ENCODE results near the gene COL16A1.

COL16A1 gene

DNA sequence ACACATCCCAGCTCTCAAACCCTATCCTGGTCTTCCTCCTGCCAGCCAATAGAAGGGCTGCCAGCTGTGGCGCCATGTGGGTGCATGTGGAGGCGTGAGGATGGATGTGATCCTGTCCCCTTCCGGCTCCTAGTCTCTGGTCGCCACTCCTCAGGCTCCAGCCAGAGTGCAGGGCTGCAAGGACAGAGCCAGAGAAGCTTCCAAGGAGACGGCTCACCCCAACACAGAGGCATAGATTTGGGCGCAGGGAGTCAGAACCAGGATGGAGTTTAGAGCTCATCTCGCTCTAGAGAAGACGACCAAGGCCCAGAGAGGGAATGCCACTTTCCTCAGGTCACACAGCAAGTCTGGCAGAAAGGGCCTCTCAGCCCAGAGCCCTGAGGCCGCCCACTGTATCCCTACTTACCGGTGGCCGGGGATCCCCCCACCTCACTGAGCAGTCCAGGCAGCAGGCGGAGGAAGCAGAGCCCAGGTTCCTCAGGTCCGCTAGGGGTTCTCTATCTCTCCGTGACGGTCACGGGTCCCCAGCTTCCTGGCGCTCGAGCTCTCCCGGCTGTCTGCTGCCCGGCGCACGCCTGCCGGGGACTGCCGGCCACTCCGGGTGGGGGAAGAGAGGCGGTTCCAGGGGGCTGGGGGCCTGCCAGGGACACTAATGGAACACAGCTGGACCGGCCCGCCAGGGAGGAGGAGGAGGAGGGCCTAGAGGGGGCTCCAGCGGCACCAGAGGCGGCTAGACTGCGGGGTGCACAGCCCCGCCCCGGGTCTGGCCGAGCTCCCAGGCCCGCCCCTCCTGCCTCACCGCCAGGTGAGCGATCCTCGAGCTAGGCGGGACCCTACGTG is at the start of gene COL16A1:
Gene COL16A1 (minus strand): TSS at position 587 of the 840 bp plus-strand sequence. CDS start 1,824 bp downstream, outside the sequence.
- DNase-seq = no peak

DNA sequence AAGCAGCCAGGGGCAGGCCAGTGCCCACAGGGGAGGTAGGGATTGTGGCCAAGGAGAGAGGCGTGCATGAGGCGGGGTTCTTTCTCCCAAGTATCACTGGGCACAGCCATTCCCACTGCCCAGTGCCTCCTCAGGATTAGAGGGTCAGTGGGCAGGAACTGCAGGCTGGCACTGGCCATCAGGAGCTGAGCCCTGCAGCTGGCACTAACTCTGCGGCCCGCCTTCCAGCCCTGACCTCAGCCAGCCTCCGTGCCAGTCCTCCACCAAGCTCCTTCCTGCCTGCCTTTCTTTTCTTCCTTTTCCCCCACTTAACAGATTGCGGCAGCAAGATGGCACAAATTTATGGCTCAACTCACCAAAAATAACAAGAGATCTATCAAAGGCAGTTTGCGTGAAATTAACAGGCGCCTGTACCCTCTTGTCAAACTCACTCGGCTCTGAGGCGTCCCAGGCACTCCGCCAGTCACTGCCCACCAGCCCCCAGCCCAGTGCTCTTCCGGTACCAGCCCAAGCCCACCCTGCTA is 49.2 kb upstream of the COL16A1 start:
- DNase-seq = no peak

DNA sequence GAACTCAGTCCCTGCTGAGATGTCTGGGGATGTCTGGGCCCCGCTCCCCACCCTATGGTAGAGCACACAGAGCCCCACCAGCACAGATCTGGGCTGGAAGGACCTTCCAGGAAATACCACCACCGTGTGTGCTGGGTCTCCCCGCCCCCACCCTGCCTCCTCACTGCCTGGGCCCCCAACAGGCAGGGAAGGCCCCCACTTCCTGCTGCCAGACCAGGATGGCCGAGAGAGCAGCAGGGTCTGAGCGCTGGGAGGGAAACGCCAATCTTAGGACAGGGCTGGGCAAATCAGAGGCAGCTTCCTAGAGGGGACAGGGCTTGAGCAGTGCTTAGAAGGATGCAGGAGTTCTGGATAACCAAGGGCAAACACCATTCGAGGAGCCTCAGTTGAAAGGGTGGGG is 48.4 kb upstream of the COL16A1 start:
- no peak for DNase-seq

DNA sequence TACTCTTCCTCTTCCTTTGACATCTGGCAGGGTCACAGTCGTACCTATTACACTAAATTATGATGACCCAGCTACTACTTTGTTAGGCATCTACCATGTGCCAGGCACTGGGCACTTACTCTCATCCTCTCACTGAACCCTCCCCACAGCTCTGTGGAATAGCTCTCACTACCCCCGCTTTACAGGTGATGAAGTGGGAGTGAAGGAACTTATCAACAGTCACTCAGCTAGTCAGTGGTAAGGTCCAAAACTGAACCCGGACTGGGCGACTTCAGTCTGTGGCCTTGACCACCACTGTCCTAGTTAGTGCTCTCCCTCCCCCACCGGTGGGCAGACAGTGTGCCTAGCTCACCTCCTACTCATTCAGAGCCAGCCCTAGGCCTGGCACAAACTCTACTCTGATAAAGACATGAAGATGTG is 48.0 kb upstream of the COL16A1 start:
- no peak for DNase-seq

DNA sequence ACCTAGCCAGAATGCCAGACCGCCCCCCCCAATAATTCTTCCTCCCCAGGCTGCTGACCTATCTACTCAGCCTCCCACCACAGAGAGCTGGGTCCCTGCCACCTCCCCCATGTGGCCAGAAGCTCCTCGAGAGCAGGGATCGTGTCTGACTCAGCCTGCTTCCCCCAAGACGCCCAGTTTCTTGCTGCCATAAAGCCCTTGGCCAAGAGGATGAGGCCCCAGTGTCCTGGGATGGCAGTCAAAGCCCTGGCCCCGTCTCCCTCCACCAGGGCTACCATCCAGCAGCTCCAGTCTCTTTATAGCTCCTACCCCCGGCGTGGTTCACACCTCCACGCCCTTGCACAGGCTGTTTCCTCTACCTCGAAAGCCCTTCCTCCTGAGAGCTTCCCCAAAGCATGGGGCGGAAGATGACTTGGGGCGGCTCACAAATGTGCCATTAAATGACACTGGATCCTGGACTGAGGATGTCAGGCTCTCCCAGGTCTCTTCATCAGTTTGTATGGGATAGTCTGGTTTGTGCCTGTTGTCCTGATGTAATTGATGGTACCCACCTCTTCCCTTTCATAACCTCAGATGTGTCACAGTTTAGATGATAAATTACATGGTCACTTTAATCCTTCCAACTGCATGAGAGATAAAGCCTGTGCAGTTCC is 47.2 kb upstream of the COL16A1 start:
- DNase-seq = peak; percentile 56

DNA sequence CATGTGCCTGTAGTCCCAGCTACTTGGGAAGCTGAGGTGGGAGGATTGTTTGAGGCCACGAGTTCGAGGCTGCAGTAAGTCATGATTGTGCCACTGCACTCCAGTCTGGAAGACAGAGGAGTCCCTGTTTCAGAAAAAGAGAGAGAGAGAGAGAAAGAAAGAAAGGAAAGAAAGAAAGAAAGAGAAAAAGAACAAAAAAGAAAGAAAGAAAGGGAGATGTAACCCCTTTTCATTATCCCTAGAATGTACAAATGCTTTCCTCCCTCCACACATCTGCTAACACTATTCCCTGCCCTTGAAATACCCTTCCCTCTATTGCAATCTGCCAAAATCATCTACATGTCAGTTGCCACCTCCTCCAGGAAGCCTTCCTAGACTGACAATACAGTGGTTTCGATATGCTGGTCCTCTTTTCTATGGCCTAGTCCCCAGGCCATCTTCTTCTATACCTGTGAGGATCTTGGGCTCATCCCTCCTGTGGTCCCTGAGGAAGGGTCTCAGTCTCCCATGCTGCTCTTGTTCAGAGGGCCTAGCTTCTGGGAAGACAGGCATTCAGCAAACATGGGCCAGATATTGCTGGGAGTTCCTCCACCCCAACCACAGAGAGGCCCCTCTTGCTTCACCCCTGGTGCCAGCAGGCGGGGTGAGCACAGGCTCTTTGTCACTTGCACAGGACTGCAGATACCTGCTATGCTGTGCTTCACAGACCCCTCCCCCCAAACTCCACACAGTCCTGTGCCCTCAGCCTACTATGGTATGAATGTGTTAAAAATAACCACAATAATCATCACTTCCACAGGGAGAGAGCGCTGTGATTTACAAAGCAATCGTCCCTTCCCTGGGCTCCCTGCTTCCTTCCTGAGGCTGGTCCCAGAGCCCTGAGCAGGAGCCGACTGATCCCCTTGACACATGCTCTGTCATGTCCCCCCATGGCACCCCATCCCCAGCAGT is 46.2 kb upstream of the COL16A1 start:
- DNase-seq = no peak

DNA sequence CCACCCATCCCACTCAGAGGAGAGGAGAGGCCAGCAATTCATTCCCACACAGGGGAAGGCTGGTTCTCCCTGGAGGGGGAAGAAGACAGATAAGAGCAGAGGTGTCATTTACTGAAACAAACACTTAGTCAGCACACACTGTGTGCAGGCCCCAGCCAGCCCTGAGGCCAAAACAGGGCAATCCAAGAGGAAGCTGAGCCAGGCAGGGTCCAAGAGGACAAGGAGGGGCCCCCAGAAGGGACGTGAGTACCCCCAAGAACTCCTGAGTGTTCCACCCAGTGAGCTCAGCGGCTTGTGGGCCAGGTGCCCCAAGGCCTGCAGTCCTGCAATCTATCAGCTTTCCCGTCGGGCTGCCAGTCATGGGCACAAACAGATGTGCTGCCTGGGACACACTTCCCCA is 44.5 kb upstream of the COL16A1 start:
- no peak for DNase-seq

DNA sequence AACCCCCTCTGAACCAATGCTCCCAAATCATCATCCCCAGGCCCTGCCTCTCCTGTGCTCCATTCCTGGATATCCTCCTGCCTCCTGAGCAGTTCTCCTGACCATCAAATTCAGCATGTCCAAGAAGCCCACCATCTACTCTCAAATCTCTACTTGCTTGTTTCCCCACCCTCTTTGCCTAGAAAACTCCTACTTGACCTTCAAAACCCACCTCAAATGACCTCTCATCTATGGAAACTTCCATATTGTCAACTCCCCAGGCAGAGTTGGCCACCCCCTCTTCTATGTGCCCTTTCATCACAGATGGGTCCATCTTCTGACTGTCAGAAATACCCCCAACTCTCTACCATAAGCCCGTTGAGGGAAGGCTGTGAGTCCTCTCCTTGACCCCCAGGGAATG is 43.5 kb upstream of the COL16A1 start:
- DNase-seq = no peak

DNA sequence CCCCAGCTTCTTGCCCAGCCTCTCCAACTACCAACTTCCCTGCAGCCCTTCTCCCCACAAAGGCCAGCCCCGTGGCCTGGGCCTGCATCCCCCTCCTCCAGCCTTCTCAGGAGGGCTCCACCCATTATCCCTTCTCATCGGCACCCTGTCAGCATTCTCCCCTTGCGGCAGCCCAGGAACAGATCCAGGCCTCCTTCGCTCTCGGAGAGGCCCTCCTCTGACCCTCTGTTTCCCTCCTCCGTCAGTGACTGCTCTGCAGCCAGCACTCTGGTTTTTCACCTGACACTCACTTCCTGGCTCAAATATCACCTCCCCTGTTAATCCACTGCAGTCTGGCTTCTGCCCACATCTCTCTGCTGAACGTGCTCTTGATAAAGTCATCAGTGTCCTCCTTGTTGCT is 42.9 kb upstream of the COL16A1 start:
- DNase-seq = no peak

DNA sequence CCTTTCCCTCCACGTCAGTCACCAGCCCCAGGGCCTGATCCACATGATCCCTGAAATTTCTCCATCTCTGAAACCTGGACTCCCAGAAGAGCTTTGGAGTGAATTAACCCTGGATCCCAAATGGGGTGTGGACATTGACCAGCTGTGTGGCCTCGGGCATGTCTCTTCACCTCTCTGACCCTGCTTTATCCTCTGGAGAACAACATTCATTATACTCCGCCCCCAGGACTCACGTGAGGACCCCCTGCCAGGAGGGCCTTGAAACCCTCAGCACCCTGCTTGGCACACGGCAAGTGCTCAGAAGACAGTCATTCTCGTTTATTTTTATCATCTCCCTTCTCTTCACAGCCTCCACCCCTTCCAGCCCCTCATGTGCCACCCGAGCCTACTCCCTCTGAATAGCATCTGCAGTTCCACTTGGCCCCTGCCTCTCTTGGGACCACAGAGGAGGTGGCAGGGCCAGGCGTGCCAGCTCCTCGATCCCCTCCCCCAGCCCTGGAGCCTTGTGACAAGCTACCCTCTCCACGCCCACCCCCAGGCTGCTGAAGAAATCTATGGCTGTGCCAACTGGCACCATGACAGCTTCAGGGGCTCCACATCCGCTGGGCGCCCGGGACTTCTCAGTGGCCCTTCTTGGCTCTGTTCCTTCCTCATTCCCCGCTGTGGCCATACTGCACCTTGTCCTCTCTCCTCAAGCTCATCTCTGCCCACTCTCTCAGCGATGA is 42.3 kb upstream of the COL16A1 start:
- no peak for DNase-seq

DNA sequence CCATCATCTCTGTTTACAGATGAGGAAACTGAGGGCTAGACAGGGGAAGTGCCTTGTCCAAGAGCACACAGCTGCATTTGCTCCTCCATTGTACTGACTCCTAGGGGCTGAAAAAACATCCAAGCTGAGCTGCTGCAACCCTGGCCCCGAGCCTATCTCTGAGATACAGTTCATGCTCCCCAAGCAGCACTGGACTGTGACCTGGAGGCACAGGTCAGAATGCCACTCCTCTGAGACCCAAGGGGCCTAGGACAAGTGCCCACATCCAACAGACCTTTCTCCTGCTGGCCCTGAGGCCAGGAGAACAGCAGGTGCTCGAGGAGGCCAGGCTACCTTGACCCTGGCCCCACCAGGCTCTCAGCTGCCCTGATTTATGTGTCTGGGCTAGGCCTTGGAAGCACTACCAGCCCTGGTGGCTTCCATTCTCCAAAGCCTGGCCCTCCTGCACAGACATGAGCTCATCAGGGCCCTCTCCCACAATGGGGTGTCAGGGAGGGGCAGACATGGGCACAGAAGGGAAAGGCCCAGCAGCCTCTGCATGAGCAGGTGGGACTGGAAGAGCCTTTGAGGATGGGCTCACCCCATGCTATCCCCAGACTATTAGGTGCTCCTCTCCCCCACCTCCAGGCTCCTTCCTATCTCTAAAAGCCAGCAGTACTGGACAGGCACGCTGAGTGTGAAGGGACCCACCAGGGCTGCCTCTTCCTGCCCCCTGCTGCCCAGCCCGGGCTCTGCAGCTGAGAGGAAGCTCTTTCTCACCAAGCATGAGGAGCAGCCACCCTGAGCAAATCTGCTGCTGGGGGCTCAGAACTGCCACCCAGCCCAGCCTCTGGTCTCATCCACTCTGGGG is 41.5 kb upstream of the COL16A1 start:
- DNase-seq = peak; percentile 60

DNA sequence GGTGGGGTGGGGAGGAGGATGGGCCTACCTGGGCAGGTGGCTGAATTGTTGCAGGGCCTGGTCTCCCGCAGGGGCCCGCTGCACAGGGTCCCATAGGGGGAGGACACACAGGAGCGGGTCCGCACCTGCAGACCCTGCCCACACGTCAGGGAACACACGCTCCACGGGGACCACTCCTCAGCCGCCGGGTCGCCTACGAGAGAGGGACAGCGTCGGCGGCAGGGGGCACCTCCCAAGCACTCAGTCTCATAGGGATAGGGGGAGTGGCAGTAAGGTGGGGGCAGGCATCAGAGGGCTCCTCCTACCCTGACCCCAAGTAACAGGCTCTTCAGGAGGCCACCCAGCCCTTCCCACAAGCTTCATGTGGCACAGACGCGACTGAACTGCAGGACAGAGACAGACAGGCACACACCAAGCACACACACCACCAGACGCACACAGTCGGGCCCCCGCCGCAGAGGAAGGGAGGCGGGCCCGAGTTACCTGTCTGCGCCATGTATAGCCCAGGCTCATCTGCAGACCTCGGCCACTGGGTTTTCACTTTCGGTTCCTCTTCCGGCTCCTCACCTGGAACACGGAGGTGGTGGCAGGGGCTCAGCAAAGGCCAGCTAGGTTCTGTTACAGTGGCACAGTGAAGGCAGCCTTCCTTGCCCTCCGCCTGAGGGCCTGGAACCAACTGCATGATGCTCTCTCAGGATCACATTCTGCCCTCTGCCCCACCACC is 40.5 kb upstream of the COL16A1 start:
- peak; percentile 35 for DNase-seq

DNA sequence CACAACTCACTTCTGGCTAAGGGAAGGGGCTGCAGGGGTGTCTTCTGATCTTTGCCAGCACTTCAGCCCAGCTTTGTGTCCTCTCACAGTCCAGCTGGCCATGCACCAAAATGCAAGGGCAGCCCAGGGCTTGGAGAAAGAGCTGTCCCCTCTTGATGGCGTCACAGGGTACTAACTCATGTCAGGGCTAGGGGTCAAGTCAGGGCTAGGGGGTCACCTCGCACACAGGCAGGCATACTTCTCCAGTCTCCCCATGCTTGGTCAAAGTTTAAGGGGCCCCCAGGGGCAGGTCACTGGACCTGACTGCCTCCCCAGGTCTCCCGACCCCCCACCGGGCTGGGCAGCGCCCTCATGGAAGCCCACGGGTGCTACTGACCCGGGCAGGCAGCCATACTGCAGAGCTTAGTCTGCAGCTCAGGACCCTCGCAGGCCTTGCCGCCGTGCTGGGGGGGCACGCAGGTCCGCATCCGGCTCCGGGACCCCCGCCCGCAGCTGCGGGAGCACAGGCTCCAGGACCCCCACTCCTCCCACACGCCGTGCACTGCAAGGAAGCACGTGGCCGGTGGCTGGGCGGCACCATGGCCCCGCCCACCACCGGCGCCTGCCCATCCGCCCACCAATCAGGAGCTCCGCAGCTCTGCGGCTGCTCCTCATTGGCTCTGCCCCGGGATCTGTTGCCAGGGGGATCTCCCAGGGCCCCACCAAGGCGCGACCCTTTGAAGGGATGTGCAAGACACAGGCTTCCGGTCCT is 38.8 kb upstream of the COL16A1 start:
- DNase-seq = no peak

DNA sequence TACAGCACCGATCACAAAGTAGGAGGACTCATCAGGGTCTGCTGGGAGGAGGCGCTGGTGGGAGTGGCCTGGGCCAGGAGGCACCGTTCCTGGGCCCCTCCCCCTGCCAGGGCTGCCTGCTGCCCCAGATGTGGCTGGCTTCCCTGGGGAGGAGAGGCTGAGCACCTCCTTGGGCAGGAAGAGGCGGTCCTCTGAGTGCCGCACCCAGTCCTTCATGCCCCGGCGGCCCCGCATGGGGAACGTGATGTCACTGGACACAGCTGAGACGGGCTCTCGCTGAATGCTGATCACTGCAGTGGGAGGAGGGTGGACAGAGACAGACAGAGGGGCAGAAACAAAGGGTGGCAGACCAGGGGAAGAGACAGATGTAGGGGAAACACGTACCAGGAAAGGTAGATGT is 35.5 kb upstream of the COL16A1 start:
- peak; percentile 60 for DNase-seq

DNA sequence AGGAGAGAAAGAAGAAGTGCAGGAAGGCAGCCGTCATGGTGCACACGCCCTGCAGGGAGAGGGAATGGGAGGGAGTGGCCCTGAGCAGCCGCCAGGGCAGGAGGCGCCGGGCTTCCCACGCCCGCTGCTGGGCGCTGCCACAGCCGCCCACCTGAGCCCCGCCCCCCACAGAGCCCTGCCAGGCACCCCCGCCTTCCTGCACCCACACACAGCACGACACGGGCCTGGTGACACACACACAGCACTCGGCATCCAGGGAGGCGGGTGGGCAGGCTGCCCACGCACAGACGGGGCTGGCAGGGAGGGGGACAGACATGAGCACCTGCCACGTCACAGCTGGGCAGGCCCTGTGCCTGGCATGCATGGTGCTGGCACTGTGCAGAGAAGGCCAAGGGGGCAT is 32.9 kb upstream of the COL16A1 start:
- peak; percentile 19 for DNase-seq

DNA sequence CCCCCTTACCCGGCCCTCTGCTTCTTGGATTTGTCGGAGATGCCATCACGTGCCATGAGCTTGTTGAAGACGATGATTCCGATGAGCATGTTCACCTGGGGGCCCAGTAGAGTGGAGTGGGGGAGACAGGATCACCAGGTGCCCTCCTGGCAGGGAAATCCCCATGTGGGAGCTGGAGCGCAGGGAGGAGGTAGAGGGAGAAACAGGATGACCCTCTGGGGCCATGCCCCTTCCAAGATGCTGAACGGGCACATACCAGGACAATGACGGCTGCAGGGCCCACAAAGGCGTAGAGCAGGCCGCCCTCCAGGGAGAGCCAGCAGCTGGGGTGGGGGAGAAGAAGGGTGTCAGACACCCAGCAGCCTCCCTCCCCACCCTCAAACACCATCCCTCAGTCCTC is 31.8 kb upstream of the COL16A1 start:
- no peak for DNase-seq

DNA sequence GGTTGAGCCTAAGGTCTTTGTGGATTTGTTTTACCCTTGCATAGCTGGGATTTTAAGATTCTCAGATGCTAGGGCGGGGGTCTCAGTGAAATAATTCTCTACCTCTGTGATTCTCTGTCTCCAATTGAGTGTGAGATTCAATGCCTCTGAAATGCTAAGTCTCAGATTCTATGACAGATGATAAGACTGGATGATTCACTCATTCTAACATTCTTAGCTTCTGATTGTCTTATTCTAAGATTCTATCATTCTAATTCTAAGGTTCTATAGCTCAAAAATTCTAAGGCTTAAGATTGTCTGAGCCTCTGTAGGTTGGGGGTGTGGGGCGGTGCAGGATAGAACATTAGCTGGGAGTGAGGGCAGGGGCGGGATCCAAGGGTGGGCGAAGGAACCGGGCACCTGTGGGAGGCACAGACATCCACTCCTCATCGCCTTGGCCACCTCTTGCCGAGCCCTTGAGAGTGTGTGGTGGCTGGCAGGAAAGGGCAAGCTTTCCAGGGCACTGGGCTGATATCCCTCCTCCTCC is 30.8 kb upstream of the COL16A1 start:
- DNase-seq = no peak

DNA sequence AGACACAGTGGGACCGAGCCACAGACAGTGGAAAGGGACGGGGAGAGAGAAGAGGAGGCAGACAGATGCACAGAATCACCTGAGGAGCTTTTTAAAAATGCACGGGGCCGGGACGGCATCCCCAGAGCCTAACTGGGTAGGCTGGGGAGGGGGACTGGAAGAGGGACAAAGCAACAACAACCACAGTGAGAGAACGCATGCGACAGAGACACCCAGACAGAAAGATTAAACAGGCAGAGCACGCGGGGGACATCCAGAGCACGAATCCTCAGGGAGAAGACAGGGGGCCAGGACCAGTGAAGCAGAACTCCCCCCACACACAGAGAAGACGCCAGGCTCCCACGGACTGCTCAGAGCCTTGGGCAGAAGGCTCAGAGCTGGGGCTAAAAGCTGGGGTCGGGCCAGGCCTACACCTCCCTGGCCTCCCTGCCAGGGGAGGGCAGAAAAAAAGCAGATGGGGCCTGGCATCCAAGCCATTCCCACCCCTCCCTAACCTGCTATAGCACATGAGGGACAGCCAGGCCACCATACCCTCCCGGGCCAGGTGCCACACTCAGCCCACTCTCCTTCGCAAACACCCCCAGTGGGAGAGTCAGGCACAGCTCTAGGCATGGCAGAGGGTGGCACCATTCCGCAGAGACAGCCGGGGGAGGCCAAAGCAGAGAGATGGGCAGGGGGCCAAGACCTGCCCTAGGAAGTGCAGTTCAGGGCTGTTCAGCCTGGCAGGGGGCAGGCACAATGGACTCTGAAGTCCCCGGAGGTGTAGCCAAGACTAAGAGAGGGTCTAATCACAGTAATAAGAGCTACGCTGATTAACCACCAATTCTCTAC is 29.8 kb upstream of the COL16A1 start:
- no peak for DNase-seq
